Fibroblast of lung (primary cell): ENCODE measurements around the gene MYPN.

ENCODE experiments used
- CTCF ChIP-seq, 2 donors: IDR thresholded peaks in 1 of 2; conservative IDR thresholded peaks in 1 of 2; 1 replicate in 1 of 2; 2 replicates in 1 of 2; pipeline ENCODE4 v1.5.1; 2011 to 2012; ENCODE audit warnings: low read length in 2 of 2, control low read depth in 1 of 2, inconsistent platforms in 1 of 2, low read depth in 1 of 2, mild to moderate bottlenecking in 1 of 2
- EZH2 ChIP-seq: IDR thresholded peaks from 2 replicates; pipeline ENCODE4 v1.5.1; 2012; ENCODE audit warnings: low read length, control low read depth, mild to moderate bottlenecking; ENCODE audit errors: missing control alignments

GRCh38 chr10:68135922-68136792 lies 26.9 kb downstream of the MYPN start:
- TF ChIP-seq CTCF (conservative IDR thresholded peaks at IDR 0.05 in 1 of 2, IDR thresholded peaks at IDR 0.05 in 1 of 2; ENCODE audit: low read depth in 1 of 2, low read length in 2 of 2) (no peak), EZH2 (no peak)
